ENCODE data around the gene ACOX1. TPM values are rescaled to one million over a fixed set of nuclear protein-coding genes. Genes with fewer than 3 reads are reported as not detected.

ACOX1 gene
- total and polyA plus RNA-seq, 2 of the 13 experiments (the other 11 are each of a cell fraction or from before 2014, with no cell fraction given) = 86.4 to 120 TPM

- TF ChIP-seq SALL2 (CRISPR knock-in tag; IDR thresholded peaks at IDR 0.05) (peak; percentile 85; the same call in 1 of the 2 replicates), CREB3 (CRISPR knock-in tag; IDR thresholded peaks at IDR 0.05) (peak; percentile 58; the same call in 1 of the 2 replicates), HMGXB3 (CRISPR knock-in tag; IDR thresholded peaks at IDR 0.05; ENCODE audit: borderline replicate concordance) (peak; percentile 94), ZNF800 (CRISPR knock-in tag; IDR thresholded peaks at IDR 0.05) (peak; percentile 77), TFDP1 (CRISPR knock-in tag; IDR thresholded peaks at IDR 0.05; ENCODE audit: borderline replicate concordance) (peak; percentile 97), SNAPC2 (CRISPR knock-in tag; IDR thresholded peaks at IDR 0.05) (no peak), GPN1 (CRISPR knock-in tag; IDR thresholded peaks at IDR 0.05; ENCODE audit: borderline replicate concordance) (no peak), POLR2AphosphoS5 (IDR thresholded peaks at IDR 0.05; ENCODE audit: low read depth, low read length) (peak; percentile 75), KDM3A (CRISPR knock-in tag; IDR thresholded peaks at IDR 0.05; ENCODE audit: low read depth) (peak; percentile 91; the same call in 1 of the 2 replicates), ZBTB14 (CRISPR knock-in tag; IDR thresholded peaks at IDR 0.05) (peak; percentile 70), MAF1 (CRISPR knock-in tag; IDR thresholded peaks at IDR 0.05; ENCODE audit: borderline replicate concordance) (peak; percentile 93), ZNF784 (CRISPR knock-in tag; IDR thresholded peaks at IDR 0.05; ENCODE audit: borderline replicate concordance) (peak; percentile 58; the same call in 1 of the 2 replicates), HDAC2 (CRISPR knock-in tag; IDR thresholded peaks at IDR 0.05) (peak; percentile 82; the same call in 1 of the 2 replicates), FOXP1 (IDR thresholded peaks at IDR 0.05) (no peak), FOXP1 (CRISPR knock-in tag; IDR thresholded peaks at IDR 0.05) (peak; percentile 30; the same call in 1 of the 2 replicates), SRF (IDR thresholded peaks at IDR 0.05; ENCODE audit: low read depth, low read length) (no peak), E2F1 (CRISPR knock-in tag; IDR thresholded peaks at IDR 0.05) (peak; percentile 98)
Measured at GRCh38 chr17:75940727-75941441, 38.1 kb downstream of the ACOX1 start, which contains the start of gene FBF1 (continued).
